Activated T-cell treated with anti-CD3 and anti-CD28 coated beads for 1 hour (primary cell): Measurements from ENCODE around the gene ADCY2.

Experiments
- DNase-seq: peaks from one replicate; pipeline ENCODE4 v3.0.0-alpha.2; 2020; ENCODE audit warnings: low read depth

Gene ADCY2

GRCh38 chr5:7869474-7870136 is 473.7 kb downstream of the ADCY2 start:
- DNase-seq: no peak

- no peak for DNase-seq
Measured at GRCh38 chr5:7871653-7872052, 475.7 kb downstream of the ADCY2 start.

- DNase-seq: no peak
Measured at GRCh38 chr5:7872517-7873130, 476.7 kb downstream of the ADCY2 start.

- DNase-seq: no peak
Measured at GRCh38 chr5:7873216-7873615, 477.3 kb downstream of the ADCY2 start.

GRCh38 chr5:7874639-7875038 is 478.7 kb downstream of the ADCY2 start:
- DNase-seq: no peak

GRCh38 chr5:7875151-7875550 is 479.2 kb downstream of the ADCY2 start:
- no peak for DNase-seq

- no peak for DNase-seq
Measured at GRCh38 chr5:7876867-7877266, 480.9 kb downstream of the ADCY2 start.

- DNase-seq: no peak
Measured at GRCh38 chr5:7877851-7878250, 481.9 kb downstream of the ADCY2 start.

- no peak for DNase-seq
Measured at GRCh38 chr5:7878381-7878873, 482.5 kb downstream of the ADCY2 start.
